GM18873 (cell line): ENCODE data around the gene DLX3.

Source experiments
- ATAC-seq: cut with Tn5 transposase; IDR thresholded peaks from one replicate; pipeline ENCODE4 v1.9.1; 2021; ENCODE audit warnings: mild to moderate bottlenecking, moderate library complexity, moderate number of reproducible peaks; ENCODE audit not compliant: unreplicated experiment, low FRiP score

Gene DLX3

GRCh38 chr17:49964303-49964768 lies 30.7 kb downstream of the DLX3 start:
- ATAC-seq: no peak

- ATAC-seq: no peak
Measured at GRCh38 chr17:49963626-49964302, 31.3 kb downstream of the DLX3 start.

- no peak for ATAC-seq
Measured at GRCh38 chr17:49963309-49963625, 31.8 kb downstream of the DLX3 start.

- ATAC-seq: no peak
Measured at GRCh38 chr17:49962599-49963308, 32.3 kb downstream of the DLX3 start.

GRCh38 chr17:49959183-49959935 lies 35.7 kb downstream of the DLX3 start:
- no peak for ATAC-seq

GRCh38 chr17:49958723-49959122 lies 36.3 kb downstream of the DLX3 start:
- ATAC-seq: no peak

GRCh38 chr17:49957350-49957749 lies 37.7 kb downstream of the DLX3 start:
- no peak for ATAC-seq

DNA sequence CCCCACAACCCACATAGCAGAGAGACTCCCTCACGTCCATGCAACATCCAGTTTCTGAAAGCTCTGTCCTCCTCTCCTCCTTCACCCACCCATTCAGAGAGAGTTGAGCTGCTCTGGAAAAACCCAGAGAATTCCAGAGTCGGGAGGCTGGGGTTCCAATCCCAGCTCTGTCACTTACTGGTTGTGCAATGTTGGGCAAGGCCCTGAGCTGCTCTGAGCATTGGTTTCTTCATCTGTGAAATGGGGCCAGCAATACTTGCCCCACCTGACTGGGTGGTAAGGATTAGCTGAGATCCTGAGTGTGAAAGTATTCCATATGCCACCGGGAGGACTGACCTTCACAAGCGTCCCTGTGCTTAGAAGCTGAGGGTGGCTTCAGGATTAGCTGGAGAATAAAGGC lies 38.2 kb downstream of the DLX3 start:
- no peak for ATAC-seq

GRCh38 chr17:49955157-49955556 lies 39.9 kb downstream of the DLX3 start:
- no peak for ATAC-seq

GRCh38 chr17:49952912-49953497 lies 42.0 kb downstream of the DLX3 start:
- no peak for ATAC-seq

DNA sequence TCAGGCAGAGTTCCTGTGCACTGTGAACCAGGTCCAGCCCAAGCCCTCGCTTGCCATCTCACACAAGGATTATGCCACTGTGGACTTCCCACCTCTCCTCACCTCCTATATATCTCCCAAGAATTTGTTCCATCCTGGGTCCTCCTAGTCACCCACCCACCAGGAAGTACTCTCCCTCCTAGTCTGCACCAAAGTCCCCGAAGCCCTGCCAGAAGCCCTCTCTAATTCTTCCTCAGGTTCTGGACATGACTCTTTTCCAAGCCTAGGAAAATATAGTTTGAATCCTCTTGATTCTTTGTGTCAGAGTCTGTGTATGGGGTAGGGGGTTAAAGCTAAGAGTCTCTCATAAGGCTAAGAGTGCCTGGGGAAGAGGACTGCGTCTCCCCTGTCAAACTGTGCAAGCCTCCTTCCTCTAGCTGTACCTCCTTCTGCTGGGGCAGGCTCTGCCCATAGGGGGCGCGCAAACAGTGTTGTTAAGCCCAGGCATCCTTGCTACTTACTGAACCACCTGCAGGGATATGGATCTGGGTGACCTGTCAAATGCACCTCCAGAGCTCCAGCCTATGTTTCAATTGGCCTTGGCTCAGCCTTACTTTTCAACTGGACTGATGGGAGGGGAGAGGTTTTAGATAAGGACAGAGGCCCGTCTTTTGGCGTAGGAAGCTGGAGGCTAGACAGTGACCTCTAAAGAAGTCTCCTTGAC lies 42.7 kb downstream of the DLX3 start:
- ATAC-seq: no peak

GRCh38 chr17:49951362-49952082 lies 43.5 kb downstream of the DLX3 start:
- no peak for ATAC-seq

DNA sequence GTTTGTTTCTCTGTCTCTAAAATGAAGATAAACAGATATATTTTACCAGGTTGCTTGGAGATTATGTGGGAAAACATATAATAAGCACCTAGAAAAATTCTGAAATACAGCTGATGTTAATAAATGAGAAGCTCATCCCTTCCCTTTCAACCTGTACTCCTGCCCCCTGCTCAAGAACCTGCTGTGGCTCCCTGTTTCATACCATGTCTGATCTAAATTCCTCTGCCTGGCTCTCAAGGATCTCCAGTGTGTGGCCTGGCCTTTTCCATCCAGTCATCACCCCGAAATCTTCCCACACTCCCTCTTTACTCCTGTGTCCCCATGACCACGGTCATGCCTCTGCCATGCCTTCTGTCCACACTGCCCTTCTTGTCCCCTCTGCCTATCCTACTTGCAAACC lies 45.4 kb downstream of the DLX3 start:
- ATAC-seq: no peak

- ATAC-seq: no peak
Measured at GRCh38 chr17:49946964-49947584, 48.0 kb downstream of the DLX3 start.

- no peak for ATAC-seq
Measured at GRCh38 chr17:49946208-49946607, 48.8 kb downstream of the DLX3 start.

- no peak for ATAC-seq
Measured at GRCh38 chr17:49944273-49944870, 50.7 kb downstream of the DLX3 start.

- no peak for ATAC-seq
Measured at GRCh38 chr17:49942947-49943346, 52.1 kb downstream of the DLX3 start.

GRCh38 chr17:49941427-49941826 lies 53.6 kb downstream of the DLX3 start:
- ATAC-seq: no peak
